ENCODE data around the gene ZNF8.
"Not testable (repeated sequence)": the region's sequence is repeated elsewhere in the genome, so short reads cannot be mapped to it uniquely, and the experiment has no call there.

The ZNF8 gene

GRCh38 chr19:58278541-58279041 is at the start of gene ZNF8:
TSS of gene ZNF8 (plus strand) at chr19:58278955. CDS start at chr19:58279082, 127 bp downstream.
- ATAC-seq = peak; percentile 99
- Mint-ChIP-seq H3K36me3 (peaks cover 40% of the 10 kb centered on the region), H3K27ac (peak within 1 kb of the TSS; percentile 94), H3K4me1 (peaks cover 30% of the 10 kb centered on the region), H3K9me3 (peaks cover 2% of the 10 kb centered on the region), H3K27me3 (no peaks in the 10 kb centered on the region), H3K4me3 (peak within 1 kb of the TSS; percentile 92)

GRCh38 chr19:58229255-58229639 is 49.5 kb upstream of the ZNF8 start:
- Mint-ChIP-seq H3K4me1 (peaks cover 26% of the 10 kb centered on the region), H3K27me3 (no peaks in the 10 kb centered on the region), H3K36me3 (peaks cover 51% of the 10 kb centered on the region), H3K4me3 (peak overlapping the region; percentile 89), H3K27ac (peak overlapping the region; percentile 88), H3K9me3 (peaks cover 20% of the 10 kb centered on the region)
- ATAC-seq = peak; percentile 14

GRCh38 chr19:58237324-58237723 is 41.4 kb upstream of the ZNF8 start:
- Mint-ChIP-seq H3K9me3 (peaks cover 28% of the 10 kb centered on the region), H3K27me3 (no peaks in the 10 kb centered on the region), H3K4me1 (no peaks in the 10 kb centered on the region), H3K4me3 (no peak overlapping the region), H3K27ac (no peak overlapping the region), H3K36me3 (peaks cover 95% of the 10 kb centered on the region)
- ATAC-seq = no peak

GRCh38 chr19:58243351-58243750 is 35.4 kb upstream of the ZNF8 start:
- ATAC-seq = no peak
- Mint-ChIP-seq H3K4me3 (no peak overlapping the region), H3K9me3 (peaks cover 30% of the 10 kb centered on the region), H3K4me1 (no peaks in the 10 kb centered on the region), H3K27me3 (no peaks in the 10 kb centered on the region), H3K36me3 (peaks cover 100% of the 10 kb centered on the region), H3K27ac (no peak overlapping the region)

GRCh38 chr19:58248886-58249285 is 29.9 kb upstream of the ZNF8 start:
- Mint-ChIP-seq H3K4me1 (no peaks in the 10 kb centered on the region), H3K9me3 (peaks cover 28% of the 10 kb centered on the region), H3K36me3 (peaks cover 100% of the 10 kb centered on the region), H3K27ac (no peak overlapping the region), H3K27me3 (no peaks in the 10 kb centered on the region), H3K4me3 (no peak overlapping the region)
- ATAC-seq = no peak

- H3K27me3 Mint-ChIP-seq = no peaks in the 10 kb centered on the region
- peaks cover 37% of the 10 kb centered on the region for H3K9me3 Mint-ChIP-seq
- H3K36me3 Mint-ChIP-seq = peaks cover 100% of the 10 kb centered on the region
- H3K4me3 Mint-ChIP-seq = no peak overlapping the region
- H3K27ac Mint-ChIP-seq = no peak overlapping the region
- ATAC-seq = no peak
- H3K4me1 Mint-ChIP-seq = no peaks in the 10 kb centered on the region
These were observed 26.6 kb upstream of the ZNF8 start for GRCh38 chr19:58252102-58252685.

GRCh38 chr19:58258259-58258658 is 20.5 kb upstream of the ZNF8 start:
- ATAC-seq, H3K27ac Mint-ChIP-seq, H3K27me3 Mint-ChIP-seq, H3K4me1 Mint-ChIP-seq, H3K4me3 Mint-ChIP-seq: not testable (repeated sequence)
- Mint-ChIP-seq H3K9me3 (peaks cover 49% of the 10 kb centered on the region), H3K36me3 (peaks cover 100% of the 10 kb centered on the region)

GRCh38 chr19:58261600-58261967 is 17.2 kb upstream of the ZNF8 start:
- H3K27me3 Mint-ChIP-seq = no peaks in the 10 kb centered on the region
- no peaks in the 10 kb centered on the region for H3K4me1 Mint-ChIP-seq
- H3K9me3 Mint-ChIP-seq = peaks cover 32% of the 10 kb centered on the region

GRCh38 chr19:58261968-58262921 is 16.5 kb upstream of the ZNF8 start:
- Mint-ChIP-seq H3K27ac (no peak overlapping the region), H3K9me3 (peaks cover 27% of the 10 kb centered on the region)
- no peak for ATAC-seq

More at GRCh38 chr19:58261600-58261967, 17.2 kb upstream of the ZNF8 start:
- Mint-ChIP-seq H3K4me3 (no peak overlapping the region), H3K36me3 (peaks cover 87% of the 10 kb centered on the region), H3K27ac (no peak overlapping the region)
- ATAC-seq = no peak

GRCh38 chr19:58262922-58263296 is 15.8 kb upstream of the ZNF8 start:
- Mint-ChIP-seq H3K4me3 (no peak overlapping the region), H3K27ac (no peak overlapping the region), H3K36me3 (peaks cover 85% of the 10 kb centered on the region), H3K27me3 (no peaks in the 10 kb centered on the region), H3K4me1 (no peaks in the 10 kb centered on the region), H3K9me3 (peaks cover 21% of the 10 kb centered on the region)
- ATAC-seq = no peak

More at GRCh38 chr19:58261968-58262921, 16.5 kb upstream of the ZNF8 start:
- peaks cover 85% of the 10 kb centered on the region for H3K36me3 Mint-ChIP-seq
- H3K4me3 Mint-ChIP-seq = no peak overlapping the region
- no peaks in the 10 kb centered on the region for H3K27me3 Mint-ChIP-seq
- H3K4me1 Mint-ChIP-seq = no peaks in the 10 kb centered on the region

- H3K9me3 Mint-ChIP-seq = peaks cover 18% of the 10 kb centered on the region
- no peak overlapping the region for H3K4me3 Mint-ChIP-seq
- no peaks in the 10 kb centered on the region for H3K4me1 Mint-ChIP-seq
- H3K27ac Mint-ChIP-seq = no peak overlapping the region
- no peak for ATAC-seq
- H3K27me3 Mint-ChIP-seq = no peaks in the 10 kb centered on the region
- H3K36me3 Mint-ChIP-seq = peaks cover 69% of the 10 kb centered on the region
These were observed 13.7 kb upstream of the ZNF8 start for GRCh38 chr19:58265100-58265499.

- no peaks in the 10 kb centered on the region for H3K27me3 Mint-ChIP-seq
- H3K4me1 Mint-ChIP-seq = no peaks in the 10 kb centered on the region
- no peak overlapping the region for H3K27ac Mint-ChIP-seq
- ATAC-seq = no peak
- peaks cover 68% of the 10 kb centered on the region for H3K36me3 Mint-ChIP-seq
- peaks cover 12% of the 10 kb centered on the region for H3K9me3 Mint-ChIP-seq
- H3K4me3 Mint-ChIP-seq = no peak overlapping the region
These were observed 10.4 kb upstream of the ZNF8 start for GRCh38 chr19:58268344-58268743.

- Mint-ChIP-seq H3K27me3 (no peaks in the 10 kb centered on the region), H3K4me3 (no peak overlapping the region), H3K36me3 (peaks cover 58% of the 10 kb centered on the region), H3K9me3 (peaks cover 6% of the 10 kb centered on the region), H3K4me1 (peaks cover 11% of the 10 kb centered on the region), H3K27ac (no peak overlapping the region)
- ATAC-seq = no peak
These were observed 4.0 kb upstream of the ZNF8 start for GRCh38 chr19:58274771-58275201.

- H3K4me1 Mint-ChIP-seq = peaks cover 19% of the 10 kb centered on the region
- H3K9me3 Mint-ChIP-seq = peaks cover 3% of the 10 kb centered on the region
- no peak for ATAC-seq
- peaks cover 50% of the 10 kb centered on the region for H3K36me3 Mint-ChIP-seq
- no peak overlapping the region for H3K27ac Mint-ChIP-seq
- no peak overlapping the region for H3K4me3 Mint-ChIP-seq
- no peaks in the 10 kb centered on the region for H3K27me3 Mint-ChIP-seq
These were observed 3.2 kb upstream of the ZNF8 start for GRCh38 chr19:58275564-58275963.

GRCh38 chr19:58277197-58277596 is 1.6 kb upstream of the ZNF8 start:
- no peak for ATAC-seq
- Mint-ChIP-seq H3K36me3 (peaks cover 44% of the 10 kb centered on the region), H3K9me3 (peaks cover 2% of the 10 kb centered on the region), H3K4me3 (no peak overlapping the region), H3K27ac (no peak overlapping the region), H3K4me1 (peaks cover 30% of the 10 kb centered on the region), H3K27me3 (no peaks in the 10 kb centered on the region)

All from stimulated activated memory B cell treated with anti-CD40 and anti-IgM and Interleukin-4, amounts not matched to agents 10 μg/mL and 1 μg/mL and 100 μg/mL, for 72 hours (primary cell).